Astrocyte (in vitro differentiated cells and primary cell): ENCODE data around the gene IL24.

ENCODE experiments used
- CTCF ChIP-seq: IDR thresholded peaks from 2 replicates; pipeline ENCODE4 v1.5.1; 2011; ENCODE audit warnings: low read depth, mild to moderate bottlenecking, inconsistent platforms, low read length, moderate library complexity; ENCODE audit not compliant: insufficient read depth
- EZH2 ChIP-seq: IDR thresholded peaks from 2 replicates; pipeline ENCODE4 v1.6.1; 2012; ENCODE audit warnings: mild to moderate bottlenecking, low read length, inconsistent platforms; ENCODE audit not compliant: insufficient read depth

- no peak for TF ChIP-seq CTCF
- TF ChIP-seq EZH2 = no peak
Observed at GRCh38 chr1:206872139-206872538, 25.1 kb upstream of the IL24 start.
